NT2/D1 (cell line): ENCODE measurements around the gene TRAPPC1.

Experiments
- SUZ12 ChIP-seq: IDR thresholded peaks from 2 replicates; pipeline ENCODE4 v1.6.1; 2011; ENCODE audit not compliant: insufficient read length, insufficient read depth; ENCODE audit errors: extremely low read depth
- ZNF274 ChIP-seq: IDR thresholded peaks from 2 replicates; pipeline ENCODE4 v1.6.1; 2011; ENCODE audit warnings: mild to moderate bottlenecking, low read depth, low read length

DNA sequence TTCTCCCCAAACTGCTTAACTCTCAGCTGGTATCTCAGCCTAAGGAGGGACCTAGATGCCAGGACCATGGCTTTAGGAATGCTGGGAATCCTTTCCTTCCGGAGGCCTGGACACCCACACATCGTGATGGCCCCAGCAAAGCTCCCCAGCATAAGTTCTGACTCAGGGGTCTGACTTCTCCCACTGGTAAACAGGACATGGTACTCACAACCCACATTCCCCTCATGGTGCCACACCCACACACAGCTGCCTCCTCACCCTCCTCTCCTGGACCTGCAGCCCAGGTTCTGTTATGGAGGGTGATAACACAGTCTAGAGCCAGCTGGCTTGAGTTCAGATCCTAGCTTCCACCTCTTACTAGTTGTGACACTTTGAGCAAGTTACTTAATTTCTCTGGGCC, 14.9 kb downstream of the TRAPPC1 start:
- TF ChIP-seq SUZ12: no peak
- no peak for TF ChIP-seq ZNF274
